Measurements from ENCODE around the gene TRMT11.

GRCh38 chr6:125952764-125953501 is 33.4 kb upstream of the TRMT11 start:
- TF ChIP-seq POLR2A (IDR thresholded peaks at IDR 0.05), result no peak
- TF ChIP-seq CTCF (IDR thresholded peaks at IDR 0.05), result no peak
- TF ChIP-seq EP300 (IDR thresholded peaks at IDR 0.05), result no peak
